H4 (cell line): ENCODE results near the gene RDX. TPM values are rescaled to one million over a fixed set of nuclear protein-coding genes. Genes with fewer than 3 reads are reported as not detected.
A peak's percentile ranks its signal among the peaks of the same experiment; 100 is the strongest.

Experiments
- DNase-seq: peaks from one replicate; pipeline ENCODE4 v3.0.0-alpha.2; 2015; ENCODE audit warnings: low spot score
- total RNA-seq: library from RNA; depleted of rRNA; stranded (reverse); fragments of >200 nt; shearing (Covaris generic); gene quantifications from 2 replicates; pipeline ENCODE4 v1.2.3, GENCODE V29; 2014

RDX gene
- total RNA-seq, 1 experiment from 2014 or later, result 68.9 TPM

DNA sequence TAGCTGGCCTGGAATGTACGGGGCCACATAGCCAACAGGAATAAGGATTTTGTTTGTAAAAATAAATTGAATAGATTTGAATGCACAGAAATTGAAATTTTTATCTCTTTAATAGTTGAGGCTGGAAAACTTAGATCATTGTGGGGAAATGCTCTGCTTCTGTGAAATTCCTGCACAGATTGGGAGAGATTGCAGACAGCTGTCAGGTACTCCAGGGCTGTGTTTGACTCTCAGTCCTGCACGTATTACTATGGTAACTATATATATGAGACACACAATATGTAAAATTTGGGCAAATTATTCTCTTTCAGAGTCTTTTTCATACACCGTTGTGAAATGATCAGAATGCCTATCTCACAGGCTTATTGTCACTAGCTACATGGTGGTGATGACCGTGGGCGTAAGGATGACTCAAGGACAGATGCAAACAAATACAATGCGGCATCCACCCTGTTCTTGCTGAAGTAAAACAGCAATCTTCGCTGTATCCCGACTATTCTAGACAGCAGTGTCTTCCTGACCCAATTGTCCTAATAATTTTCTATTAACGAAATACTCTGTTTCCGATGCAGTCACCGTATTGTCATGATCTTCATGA lies 123.8 kb downstream of the RDX start:
- DNase-seq, result no peak

GRCh38 chr11:110169738-110170137 lies 126.7 kb downstream of the RDX start:
- no peak for DNase-seq

DNA sequence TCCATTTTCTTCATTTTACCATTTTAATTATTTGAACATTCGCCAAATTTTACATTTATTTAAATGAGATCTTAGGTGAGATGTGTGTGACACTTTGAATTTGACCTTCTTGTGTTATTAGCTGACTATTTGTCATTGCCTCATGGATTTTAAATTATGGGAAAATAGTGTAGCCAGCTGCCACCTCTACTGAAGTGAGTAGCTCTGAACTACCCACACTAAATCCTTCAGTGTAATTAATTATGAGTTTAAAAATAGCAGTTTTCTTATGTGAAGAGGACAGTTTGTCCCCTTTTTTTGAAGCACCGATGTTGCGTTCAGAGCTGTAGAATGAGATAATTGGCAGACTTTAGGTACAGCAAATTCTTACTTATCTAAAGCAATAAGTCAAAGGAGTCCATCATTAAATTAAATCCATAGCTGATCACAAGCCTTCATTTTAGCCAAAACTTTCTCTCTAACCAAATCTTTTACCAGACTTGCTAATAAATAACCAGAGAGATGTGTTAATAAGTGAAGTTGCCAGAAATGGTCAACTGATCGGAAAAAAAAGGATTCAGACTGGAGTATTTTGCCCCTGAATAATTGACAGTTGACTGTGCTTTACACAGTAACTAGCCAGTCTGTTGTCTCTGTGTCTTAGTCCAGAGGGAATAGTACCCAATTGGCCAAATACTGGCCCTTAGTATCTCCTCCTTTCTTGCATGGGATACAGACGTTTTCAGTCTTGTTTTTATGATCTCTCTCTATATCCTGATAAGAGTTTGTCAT lies 128.2 kb downstream of the RDX start:
- DNase-seq, result no peak

DNA sequence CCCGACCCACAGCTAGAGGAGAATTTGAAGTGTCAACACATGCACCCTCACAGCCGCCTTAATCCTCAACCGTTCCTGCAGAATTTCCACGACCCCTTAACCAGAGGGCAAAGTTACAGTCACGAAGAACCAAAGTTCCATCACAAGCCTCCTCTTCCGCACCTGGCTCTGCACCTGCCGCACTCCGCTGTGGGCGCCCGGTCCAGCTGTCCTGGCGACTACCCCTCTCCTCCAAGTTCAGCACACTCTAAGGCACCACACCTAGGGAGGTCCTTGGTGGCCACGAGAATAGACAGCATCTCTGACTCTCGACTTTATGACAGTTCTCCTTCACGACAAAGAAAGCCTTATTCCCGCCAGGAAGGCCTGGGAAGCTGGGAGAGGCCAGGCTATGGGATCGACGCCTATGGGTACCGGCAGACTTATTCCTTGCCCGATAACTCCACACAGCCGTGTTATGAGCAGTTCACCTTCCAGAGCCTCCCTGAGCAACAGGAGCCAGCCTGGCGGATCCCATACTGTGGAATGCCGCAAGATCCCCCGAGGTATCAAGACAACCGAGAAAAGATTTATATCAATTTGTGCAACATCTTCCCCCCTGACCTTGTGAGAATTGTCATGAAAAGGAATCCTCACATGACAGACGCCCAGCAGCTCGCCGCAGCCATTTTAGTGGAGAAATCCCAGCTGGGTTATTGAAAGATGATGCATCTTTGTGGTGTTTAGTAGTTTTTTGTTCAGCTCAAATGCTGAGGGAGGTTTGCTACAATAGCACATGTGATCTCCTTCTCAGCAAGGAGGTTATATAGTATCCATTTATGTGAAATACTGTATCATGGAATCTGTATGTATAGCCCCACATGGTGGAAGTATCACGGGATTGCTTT lies 131.1 kb downstream of the RDX start:
- DNase-seq, result no peak

DNA sequence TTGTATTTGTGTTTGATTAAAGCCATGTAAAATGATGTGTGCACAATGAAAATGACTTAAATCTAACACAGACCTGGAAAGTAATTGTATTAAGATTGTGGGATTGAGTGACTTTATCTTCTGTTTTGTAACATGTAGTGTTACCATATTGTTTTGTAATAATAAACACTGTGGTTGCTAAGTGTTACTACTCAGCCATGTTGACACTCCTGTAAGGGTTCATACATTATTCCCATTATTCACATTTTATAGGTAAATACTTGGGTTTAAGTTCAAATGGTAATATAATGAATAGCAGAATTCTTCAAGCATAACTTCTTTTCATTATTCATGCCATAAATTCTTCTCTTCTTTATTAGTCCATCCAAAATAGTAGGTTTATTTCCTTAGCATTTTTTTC lies 134.2 kb downstream of the RDX start:
- DNase-seq, result no peak

DNA sequence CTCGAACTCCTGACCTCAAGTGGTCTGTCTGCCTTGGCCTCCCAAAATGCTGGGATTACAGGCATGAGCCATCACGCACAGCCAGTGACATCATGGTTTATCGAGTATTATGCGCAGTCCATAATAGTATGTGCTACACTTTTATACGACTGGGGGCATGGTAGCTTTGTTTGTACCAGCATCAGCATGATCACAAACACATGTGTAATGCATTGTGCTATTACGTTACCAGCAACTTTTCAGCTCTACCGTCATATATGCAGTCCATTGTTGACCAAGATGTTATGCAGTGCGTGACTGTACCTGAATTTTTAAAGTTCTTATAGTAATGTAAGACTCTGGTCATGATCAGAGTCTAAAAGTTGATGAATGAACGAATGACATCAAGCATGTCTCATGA lies 135.4 kb downstream of the RDX start:
- no peak for DNase-seq

- DNase-seq, result no peak
Observed at GRCh38 chr11:110160437-110160836, 136.0 kb downstream of the RDX start.

- DNase-seq, result no peak
Observed at GRCh38 chr11:110160016-110160415, 136.4 kb downstream of the RDX start.

GRCh38 chr11:110159476-110159875 lies 136.9 kb downstream of the RDX start:
- DNase-seq, result no peak

GRCh38 chr11:110158317-110159200 lies 137.9 kb downstream of the RDX start:
- DNase-seq, result no peak

DNA sequence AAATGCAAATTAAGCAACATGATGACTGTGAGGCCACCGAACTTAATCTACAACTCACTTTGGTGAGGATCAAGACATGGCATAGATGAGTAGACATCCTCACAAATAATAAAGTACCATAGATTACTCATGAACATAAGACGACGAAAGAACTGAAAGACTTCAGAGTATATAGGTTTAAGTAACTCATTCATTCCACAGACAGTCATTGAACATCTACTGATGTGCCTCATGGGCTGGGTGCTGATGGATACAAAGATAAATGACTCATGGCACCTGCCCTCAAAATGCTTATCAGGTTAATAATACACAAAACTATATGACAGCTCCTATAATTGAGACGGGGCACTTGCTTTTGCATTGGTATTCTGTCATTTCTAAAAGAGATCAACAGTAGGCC lies 139.9 kb downstream of the RDX start:
- no peak for DNase-seq

DNA sequence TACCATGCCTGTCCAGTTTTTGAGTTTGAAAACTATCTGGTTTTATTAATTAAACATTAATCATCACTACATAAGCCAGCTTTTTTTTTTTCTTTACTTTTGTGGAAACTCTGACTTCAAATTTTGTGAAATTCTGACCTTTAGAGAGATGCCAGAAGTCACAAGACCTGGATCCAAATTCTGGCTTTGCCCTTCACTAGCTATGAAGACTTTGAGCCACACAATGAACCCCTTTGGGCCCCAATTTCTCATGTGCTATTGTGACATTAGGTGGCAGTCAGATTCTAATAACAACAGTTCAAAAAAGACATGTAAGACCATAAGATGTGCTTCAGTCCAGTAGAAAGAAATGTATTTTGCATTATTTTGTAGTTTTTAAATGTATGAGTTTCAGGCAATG lies 142.9 kb downstream of the RDX start:
- no peak for DNase-seq

- DNase-seq, result no peak
Observed at GRCh38 chr11:110152199-110152598, 144.2 kb downstream of the RDX start.

GRCh38 chr11:110148775-110149744 lies 147.4 kb downstream of the RDX start:
- DNase-seq, result peak; percentile 58

DNA sequence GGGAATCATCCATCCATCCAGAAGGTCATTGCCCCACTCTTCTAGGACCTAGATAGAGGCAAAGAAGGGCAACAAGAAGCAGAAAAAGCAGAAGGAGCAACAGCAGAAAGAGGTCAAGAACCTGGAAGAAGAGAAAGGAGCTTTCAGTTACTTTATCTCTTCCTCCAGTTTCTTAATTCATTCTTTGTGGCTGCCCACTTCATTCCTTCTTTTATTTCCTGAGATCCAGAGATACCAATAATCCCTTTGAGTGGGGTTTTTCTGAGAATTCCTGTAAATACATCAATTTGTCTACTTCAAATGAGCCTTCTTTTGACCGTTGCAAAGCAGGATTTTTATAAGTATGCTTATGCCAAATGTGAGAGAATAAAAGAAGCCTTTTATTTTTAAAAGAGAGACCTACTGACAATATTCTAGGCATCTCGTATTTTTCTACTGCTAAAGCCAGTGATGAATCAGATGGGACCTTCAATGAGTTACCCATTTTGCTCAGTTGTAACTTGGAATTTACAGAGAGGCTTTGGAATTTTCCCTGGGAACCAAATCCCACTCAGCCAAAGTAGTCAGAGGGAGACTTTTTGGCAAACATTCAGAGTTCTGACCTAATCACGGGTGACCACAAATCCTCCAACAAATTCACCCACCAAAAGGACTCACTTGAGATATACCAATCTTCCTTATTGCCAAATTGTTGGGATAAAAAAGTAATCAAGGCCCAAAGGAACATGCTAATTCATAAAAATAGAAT lies 148.3 kb downstream of the RDX start:
- DNase-seq, result peak; percentile 23

DNA sequence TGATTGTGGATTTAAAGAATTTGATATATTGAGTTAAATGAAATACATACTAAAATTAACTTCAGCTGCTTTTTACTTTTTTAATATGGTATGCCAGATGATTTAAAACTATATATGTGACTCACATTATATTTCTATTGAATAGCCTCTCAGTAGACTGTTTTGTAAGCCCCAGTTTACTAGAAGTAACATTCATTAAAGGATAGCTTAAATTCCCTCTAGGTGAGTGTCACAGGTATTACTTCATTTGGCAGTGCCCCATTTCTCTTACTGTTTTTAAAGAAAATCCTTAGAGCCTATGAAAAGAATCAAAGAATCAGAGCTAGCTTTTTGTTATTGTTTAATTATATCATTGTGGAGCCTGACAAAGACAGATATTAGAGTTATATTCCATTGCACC lies 154.6 kb downstream of the RDX start:
- DNase-seq, result no peak

DNA sequence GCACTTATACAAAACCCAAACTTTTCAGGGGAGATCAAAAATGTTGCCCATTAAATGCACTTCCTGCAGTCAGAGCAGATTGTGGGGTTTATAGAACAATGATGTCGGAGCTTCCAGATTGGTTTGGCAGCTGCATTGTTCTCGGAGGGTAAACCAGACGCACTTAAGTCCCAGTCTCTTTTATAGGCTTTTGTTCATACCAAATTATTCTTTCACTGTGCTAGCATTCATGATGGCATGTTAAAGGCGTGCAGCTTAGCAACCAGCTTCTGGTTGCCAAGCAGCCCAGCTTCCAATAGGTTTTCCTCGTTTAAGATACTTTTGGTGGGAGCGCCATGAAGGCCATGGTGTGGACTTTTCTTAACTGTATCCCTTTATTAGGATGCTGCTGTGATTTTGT lies 162.3 kb downstream of the RDX start:
- no peak for DNase-seq

- no peak for DNase-seq
Observed at GRCh38 chr11:110133160-110133559, 163.3 kb downstream of the RDX start.

- DNase-seq, result no peak
Observed at GRCh38 chr11:110131386-110132123, 164.9 kb downstream of the RDX start.
